CD4-positive, alpha-beta T cell treated with Interleukin-17A for 4 hours (primary cell): ENCODE results near the gene DCLK2.

Experiments used
- DNase-seq: peaks from one replicate; pipeline ENCODE4 v3.0.0-alpha.2; 2020; ENCODE audit warnings: mixed read lengths

The DCLK2 gene

DNA sequence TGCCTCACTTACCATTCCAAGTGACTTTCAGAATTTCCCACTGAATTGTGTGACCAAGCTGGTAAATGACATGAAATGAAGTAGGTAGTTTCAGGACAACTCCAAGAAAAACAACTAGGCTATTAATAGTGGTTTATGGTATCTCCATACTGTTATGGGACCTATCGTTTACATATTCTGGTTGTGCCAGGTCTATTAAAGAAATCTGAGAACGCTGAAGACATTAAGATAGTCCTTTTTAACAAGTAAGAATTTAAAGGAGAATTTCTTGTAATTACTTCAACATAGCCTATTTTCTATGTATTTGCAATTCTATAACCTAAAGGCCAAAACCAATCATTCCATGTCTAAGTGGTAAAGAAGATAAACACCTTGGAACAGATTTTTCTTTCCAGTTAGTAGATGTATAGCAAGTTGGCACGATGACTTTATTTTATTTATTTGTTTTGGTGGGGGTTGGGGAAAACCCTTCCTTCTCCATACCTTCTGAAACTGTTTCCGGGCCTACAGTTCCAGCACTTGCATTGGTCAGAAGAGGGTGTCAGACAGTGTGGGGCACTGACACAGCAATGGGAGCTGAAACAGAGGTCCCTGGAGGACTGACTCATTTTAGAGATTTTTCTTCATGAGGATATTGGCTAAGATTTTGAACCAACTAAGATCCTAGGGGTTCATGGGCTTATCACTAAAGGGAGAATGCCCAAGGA is 7.6 kb upstream of the DCLK2 start:
- DNase-seq: no peak

DNA sequence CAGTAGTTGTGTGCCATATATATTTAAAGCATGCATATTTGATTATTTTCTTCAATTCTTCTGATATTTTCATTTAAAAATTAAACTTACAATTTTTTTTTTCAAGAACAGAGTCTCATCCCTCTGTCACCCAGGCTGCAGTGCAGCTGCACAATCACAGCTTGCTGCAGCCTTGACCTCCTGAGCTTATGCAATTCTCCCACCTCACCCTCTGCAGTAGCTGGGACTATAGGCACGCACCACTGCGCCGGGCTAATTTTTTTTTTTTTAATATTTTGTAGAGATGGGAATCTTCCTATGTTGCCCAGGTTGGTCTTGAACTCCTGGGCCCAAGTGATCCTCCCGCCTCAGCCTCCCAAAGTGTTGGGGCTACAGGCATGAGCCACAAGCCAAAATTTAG is 5.8 kb upstream of the DCLK2 start:
- no peak for DNase-seq

- no peak for DNase-seq
Observed at GRCh38 chr4:150072906-150073714, 5.1 kb upstream of the DCLK2 start.

GRCh38 chr4:150074064-150074463 is 4.2 kb upstream of the DCLK2 start:
- no peak for DNase-seq

- DNase-seq: no peak
Observed at GRCh38 chr4:150078579-150079080, 385 bp downstream of the DCLK2 start.

GRCh38 chr4:150079081-150079581 is 886 bp downstream of the DCLK2 start:
- DNase-seq: no peak

DNA sequence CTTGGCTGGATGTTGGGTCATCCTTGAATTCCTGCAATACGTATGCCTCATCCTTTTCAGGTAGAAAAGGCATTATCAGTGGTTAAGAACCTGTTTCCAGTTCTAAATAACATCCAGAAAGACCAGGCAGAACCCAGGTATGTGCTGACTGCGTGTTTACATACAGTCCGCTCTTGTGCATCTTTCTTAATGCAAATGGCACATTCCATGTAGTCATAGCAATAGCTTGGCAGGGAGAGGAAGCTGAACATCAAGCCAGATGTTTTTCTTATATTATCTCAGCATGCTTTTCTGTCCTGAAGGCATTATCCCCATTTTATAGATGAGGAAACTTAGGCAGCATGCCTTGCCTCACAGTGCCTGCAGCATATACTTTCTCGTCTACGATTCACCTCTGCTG is 2.1 kb downstream of the DCLK2 start:
- no peak for DNase-seq

- no peak for DNase-seq
Observed at GRCh38 chr4:150080875-150081274, 2.6 kb downstream of the DCLK2 start.

GRCh38 chr4:150082241-150082640 is 4.0 kb downstream of the DCLK2 start:
- DNase-seq: no peak

DNA sequence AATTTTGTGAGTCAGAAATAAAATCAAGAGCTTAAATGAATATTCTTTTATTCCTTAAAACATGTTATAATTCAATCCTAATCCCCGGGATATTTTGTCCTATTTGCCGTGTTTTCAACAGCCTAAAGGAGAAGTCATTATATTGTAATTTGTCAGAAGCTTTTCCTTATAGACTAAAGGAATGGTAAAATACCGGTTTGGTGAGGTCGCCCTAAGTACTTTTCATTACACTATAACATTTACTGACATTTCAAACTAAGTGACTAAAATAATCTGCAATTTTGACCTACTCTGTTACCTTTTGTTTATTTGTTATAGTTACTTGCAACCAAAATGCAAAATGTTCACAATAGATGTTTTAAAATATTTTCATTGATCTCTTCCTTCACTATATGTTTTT is 8.8 kb downstream of the DCLK2 start:
- DNase-seq: no peak

- DNase-seq: no peak
Observed at GRCh38 chr4:150089732-150090131, 11.5 kb downstream of the DCLK2 start.

DNA sequence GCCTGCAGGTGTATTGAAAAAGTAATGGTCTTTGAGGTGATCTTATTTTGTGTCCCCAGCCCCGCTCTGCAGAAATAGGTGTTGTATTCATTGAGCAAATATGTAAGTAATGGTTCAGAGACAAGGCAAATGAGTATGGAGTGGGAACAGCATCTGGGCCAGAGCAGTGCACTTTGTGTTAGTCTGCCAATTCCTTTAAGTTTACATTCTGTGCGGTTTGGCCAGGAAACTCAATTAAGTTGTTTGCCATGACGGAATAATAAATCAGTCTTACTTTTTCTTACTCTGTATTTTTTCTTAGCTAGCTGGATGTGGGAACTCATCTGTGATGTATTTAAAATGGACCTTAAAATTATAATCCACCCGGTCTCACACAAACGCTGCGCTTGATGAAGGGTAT is 12.6 kb downstream of the DCLK2 start:
- DNase-seq: no peak

GRCh38 chr4:150094676-150095075 is 16.4 kb downstream of the DCLK2 start:
- DNase-seq: no peak

- DNase-seq: no peak
Observed at GRCh38 chr4:150096625-150097024, 18.4 kb downstream of the DCLK2 start.

- DNase-seq: no peak
Observed at GRCh38 chr4:150098214-150098613, 20.0 kb downstream of the DCLK2 start.

DNA sequence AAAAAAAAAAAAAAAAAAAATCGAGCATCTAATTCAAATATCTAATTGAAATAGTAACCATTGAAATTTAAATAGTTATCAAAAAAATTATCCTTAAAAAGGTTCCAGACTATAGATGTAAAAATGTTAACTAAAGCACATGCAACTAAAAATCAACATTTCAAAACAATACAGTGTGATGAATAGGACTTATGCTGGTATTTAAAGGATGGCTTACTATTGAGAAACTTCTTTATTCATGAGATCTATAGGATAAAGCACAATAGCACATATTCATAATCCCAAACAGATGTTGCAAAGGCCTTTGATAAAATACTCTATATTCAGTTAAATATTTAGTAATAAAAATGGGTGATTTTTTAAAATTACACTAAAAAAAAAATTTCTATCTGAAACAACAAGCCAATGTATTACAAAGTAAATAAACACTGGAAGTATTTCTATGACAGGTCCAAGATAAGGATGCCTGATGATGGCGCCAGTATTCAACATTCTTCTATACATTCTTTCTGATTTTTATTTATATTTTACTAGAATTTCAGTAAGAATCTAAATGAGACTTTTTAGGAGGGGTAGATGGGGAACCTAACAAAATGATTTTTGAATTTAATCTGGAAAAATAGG is 26.3 kb downstream of the DCLK2 start:
- DNase-seq: no peak

DNA sequence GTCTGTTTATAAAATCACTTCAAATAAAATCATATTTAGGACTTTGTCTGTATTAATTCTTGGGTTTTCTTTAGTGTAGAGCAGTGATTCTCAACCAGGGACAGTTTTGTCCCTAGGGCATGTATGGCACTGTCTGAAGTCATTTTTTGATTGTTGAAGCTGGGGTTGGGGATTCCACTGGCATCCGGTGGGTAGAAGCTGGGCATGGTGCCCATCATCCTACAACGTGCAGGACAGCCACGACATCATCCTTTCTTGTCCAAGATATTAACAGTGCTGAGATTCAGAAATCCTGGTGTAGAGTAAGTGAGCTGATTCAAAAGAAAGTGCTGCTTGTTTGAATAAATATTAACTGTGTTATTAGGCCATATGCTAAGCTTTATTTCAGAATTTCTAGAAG is 28.6 kb downstream of the DCLK2 start:
- no peak for DNase-seq

DNA sequence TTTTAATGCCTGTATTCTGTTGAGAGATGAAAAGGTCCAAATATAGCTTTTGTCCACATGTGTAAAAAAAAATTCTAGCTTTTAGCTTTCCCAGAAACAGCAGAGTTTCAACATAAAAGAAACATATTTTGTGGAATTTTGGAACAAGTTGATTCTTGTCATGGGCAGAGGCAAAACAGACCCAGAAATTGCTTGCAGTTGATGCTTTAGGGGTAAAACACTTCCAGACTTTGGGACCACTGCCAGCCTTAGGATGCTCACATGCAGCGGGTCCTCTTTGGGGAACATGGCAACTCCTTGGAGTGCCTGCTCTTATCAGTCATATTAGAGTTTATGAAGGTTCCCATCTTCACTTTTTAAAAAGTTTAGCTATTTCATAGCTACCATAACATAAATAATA is 30.4 kb downstream of the DCLK2 start:
- no peak for DNase-seq

GRCh38 chr4:150114641-150115040 is 36.4 kb downstream of the DCLK2 start:
- DNase-seq: no peak

DNA sequence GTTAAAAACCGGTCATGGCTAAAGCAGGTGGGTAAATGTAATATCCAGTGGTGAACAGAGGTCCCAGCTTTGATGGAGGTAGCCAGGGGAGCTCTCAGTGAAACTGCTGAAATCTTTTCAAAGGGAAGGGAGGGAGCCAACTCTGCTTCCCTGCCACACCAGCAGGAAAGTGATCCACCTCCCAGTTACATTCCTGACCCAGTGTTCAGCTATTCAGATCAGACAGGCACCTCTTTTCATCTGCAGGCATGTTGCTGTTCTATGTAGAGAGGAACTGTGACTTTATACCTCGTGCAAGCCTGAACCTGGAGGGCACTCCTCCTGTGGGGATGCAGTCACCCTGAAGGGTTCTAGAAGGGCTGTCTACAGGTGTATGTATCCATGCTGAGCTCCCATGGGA is 37.6 kb downstream of the DCLK2 start:
- no peak for DNase-seq

DNA sequence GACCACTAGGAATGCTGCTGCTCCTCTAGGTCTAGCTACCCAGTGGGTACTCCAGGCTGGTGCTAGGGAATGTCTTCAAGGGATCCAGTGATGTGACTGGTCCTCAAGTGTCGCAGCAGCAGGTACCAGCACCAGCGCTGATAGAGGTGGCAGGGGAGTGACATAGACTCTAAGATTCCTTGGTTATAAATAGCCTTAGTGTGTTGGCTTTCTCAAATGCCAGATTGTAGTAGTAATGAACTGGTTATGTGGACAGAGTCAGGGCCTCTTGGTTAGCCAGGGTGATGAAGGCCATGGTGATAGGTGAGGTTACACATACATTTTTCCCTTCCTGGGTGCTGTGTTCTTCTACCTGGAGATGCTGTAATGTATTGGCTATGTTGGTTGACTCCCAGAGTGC is 38.3 kb downstream of the DCLK2 start:
- DNase-seq: no peak

DNA sequence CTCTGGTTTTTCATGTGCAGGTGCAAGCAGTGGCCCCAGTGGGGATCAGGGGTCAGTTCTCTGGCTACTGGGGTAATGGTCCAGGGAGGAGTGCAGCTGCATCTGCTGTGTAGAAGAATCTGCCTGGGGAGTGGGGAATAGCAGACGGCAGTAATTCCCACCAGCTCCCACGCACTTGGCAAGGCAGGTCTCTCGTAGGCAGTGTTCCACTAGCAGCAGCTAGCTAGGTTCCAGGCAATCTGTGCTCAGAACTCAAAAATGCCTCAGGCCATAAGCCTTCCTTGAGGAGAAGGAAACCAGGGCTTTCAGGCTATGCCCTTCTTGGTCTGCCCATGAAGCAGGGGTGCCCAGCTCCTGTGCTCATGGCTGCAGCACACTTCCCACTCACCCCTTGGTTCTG is 38.8 kb downstream of the DCLK2 start:
- DNase-seq: no peak

GRCh38 chr4:150117629-150118028 is 39.4 kb downstream of the DCLK2 start:
- DNase-seq: no peak

- DNase-seq: no peak
Observed at GRCh38 chr4:150119492-150119891, 41.2 kb downstream of the DCLK2 start.
